ENCODE measurements around the gene AZIN2. TPM values are rescaled to one million over a fixed set of nuclear protein-coding genes. Genes with fewer than 3 reads are reported as not detected.
A peak's percentile ranks its signal among the peaks of the same experiment; 100 is the strongest.

The AZIN2 gene
- total and polyA plus RNA-seq, 9 of the 15 experiments (the other 6 are each of a cell fraction or from before 2014, with no cell fraction given), result 0.06 to 0.91 (median 0.42) TPM; not detected in 2

GRCh38 chr1:33055210-33056008 is 25.5 kb upstream of the AZIN2 start (continued):
- TF ChIP-seq ZNF740 (CRISPR knock-in tag; IDR thresholded peaks at IDR 0.05) (0 out of 2 replicates have a peak, but pooled peaks have one; percentile 54), ZNF740 (tag; IDR thresholded peaks at IDR 0.05) (no peak), TFAM (CRISPR knock-in tag; conservative IDR thresholded peaks at IDR 0.05) (no peak), TAL1 (IDR thresholded peaks at IDR 0.05) (peak; percentile 48; the same call in 1 of the 2 replicates), SRF (CRISPR knock-in tag; IDR thresholded peaks at IDR 0.05) (peak in 1 of 2 experiments; percentile 47; a peak in 1 of 4 replicates), SMARCA4 (IDR thresholded peaks at IDR 0.05) (peak; percentile 54; the same call in 1 of the 2 replicates), ARID1B (IDR thresholded peaks at IDR 0.05) (peak; percentile 61), THRA (IDR thresholded peaks at IDR 0.05) (peak; percentile 56; the same call in 1 of the 2 replicates), TEAD4 (IDR thresholded peaks at IDR 0.05; ENCODE audit: low read length) (no peak; the same call in 1 of the 2 replicates), TEAD4 (CRISPR knock-in tag; IDR thresholded peaks at IDR 0.05; ENCODE audit: borderline replicate concordance) (no peak), VEZF1 (CRISPR knock-in tag; IDR thresholded peaks at IDR 0.05) (peak; percentile 31; the same call in 1 of the 2 replicates), RCOR1 (IDR thresholded peaks at IDR 0.05; ENCODE audit: borderline replicate concordance in 1 of 2, low read depth in 2 of 2, low read length in 2 of 2) (peak in 1 of 2 experiments; percentile 94; a peak in 2 of 4 replicates), CTCF (IDR thresholded peaks at IDR 0.05 in 2 of 3, conservative IDR thresholded peaks at IDR 0.05 in 1 of 3; ENCODE audit: insufficient read depth in 2 of 3, low read depth in 1 of 3, low read length in 3 of 3) (peak; percentile 93 to 96 (median 94)), HDAC6 (IDR thresholded peaks at IDR 0.05; ENCODE audit: low read depth, low read length) (no peak), ZNF143 (CRISPR knock-in tag; IDR thresholded peaks at IDR 0.05) (no peak), RHOXF2B (CRISPR knock-in tag; conservative IDR thresholded peaks at IDR 0.05) (no peak), HDAC2 (IDR thresholded peaks at IDR 0.05) (peak; percentile 58; the same call in 1 of the 2 replicates), TCF3 (CRISPR knock-in tag; IDR thresholded peaks at IDR 0.05) (peak; percentile 68), NFE2 (IDR thresholded peaks at IDR 0.05; ENCODE audit: low read depth) (no peak), FOXM1 (IDR thresholded peaks at IDR 0.05; ENCODE audit: low read depth) (no peak), FOXM1 (CRISPR knock-in tag; IDR thresholded peaks at IDR 0.05; ENCODE audit: low read depth) (no peak), CBFA2T2 (conservative IDR thresholded peaks at IDR 0.05) (peak; percentile 46), ZNF175 (CRISPR knock-in tag; IDR thresholded peaks at IDR 0.05; ENCODE audit: low read depth) (peak; percentile 61; the same call in 1 of the 2 replicates), BCOR (IDR thresholded peaks at IDR 0.05) (peak; percentile 41; the same call in 1 of the 2 replicates)

Data from K562 (cell line).